ENCODE results near the gene PROX1.

Gene PROX1

GRCh38 chr1:214014730-214015129 is 27.0 kb downstream of the PROX1 start:
- no peak overlapping the region for H3K4me3 ChIP-seq (ENCODE audit: low read length)
- TF ChIP-seq ZNF274 (IDR thresholded peaks at IDR 0.05; ENCODE audit: low read depth, low read length), result no peak

DNA sequence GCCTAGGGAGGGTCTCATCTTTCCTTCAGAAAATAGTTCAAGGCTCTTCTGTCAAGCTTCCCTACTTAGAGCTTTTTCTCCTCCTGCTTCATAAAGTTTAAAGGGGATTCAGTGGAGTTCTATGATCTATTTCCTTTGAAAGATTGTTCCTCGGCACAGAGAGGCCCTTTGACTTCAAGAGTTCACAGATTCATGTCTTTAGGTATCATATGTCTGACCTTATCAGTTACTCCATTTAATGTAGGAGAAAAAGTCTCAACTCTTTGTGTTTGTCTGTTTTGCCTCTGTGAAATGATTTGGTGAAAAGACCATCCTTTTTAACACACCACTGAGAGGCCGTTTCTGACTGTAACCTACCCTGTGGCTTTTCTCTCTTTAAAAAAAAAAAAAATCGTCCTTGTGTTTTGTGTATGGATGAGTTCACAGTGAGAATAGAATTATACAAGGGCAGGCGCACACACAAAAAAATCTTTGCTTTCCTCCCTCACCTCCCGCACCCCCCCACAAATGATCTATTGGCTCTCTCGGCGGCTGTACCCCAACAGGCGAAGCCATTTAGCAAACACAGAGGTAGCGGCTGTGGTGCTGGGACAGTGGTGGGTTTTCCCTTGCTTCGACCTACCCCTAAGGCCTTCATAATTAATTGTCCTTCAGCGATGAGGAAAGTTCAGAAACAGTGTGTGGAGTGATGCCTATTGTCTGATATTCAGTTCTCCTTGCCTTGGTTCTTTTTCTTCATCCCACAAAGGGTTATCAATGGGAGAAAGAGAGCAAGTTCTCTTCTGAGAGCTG is 29.6 kb downstream of the PROX1 start:
- no peak for TF ChIP-seq ZNF274 (IDR thresholded peaks at IDR 0.05; ENCODE audit: low read depth, low read length)
- no peak overlapping the region for H3K4me3 ChIP-seq (ENCODE audit: low read length)

- H3K4me3 ChIP-seq (ENCODE audit: low read length), result no peak overlapping the region
- no peak for TF ChIP-seq ZNF274 (IDR thresholded peaks at IDR 0.05; ENCODE audit: low read depth, low read length)
These were observed 30.9 kb downstream of the PROX1 start for GRCh38 chr1:214018386-214019268.

- TF ChIP-seq ZNF274 (IDR thresholded peaks at IDR 0.05; ENCODE audit: low read depth, low read length), result no peak
- H3K4me3 ChIP-seq (ENCODE audit: low read length), result no peak overlapping the region
These were observed 31.7 kb downstream of the PROX1 start for GRCh38 chr1:214019499-214019898.

- TF ChIP-seq ZNF274 (IDR thresholded peaks at IDR 0.05; ENCODE audit: low read depth, low read length), result no peak
- no peak overlapping the region for H3K4me3 ChIP-seq (ENCODE audit: low read length)
These were observed 33.5 kb downstream of the PROX1 start for GRCh38 chr1:214021321-214021720.

DNA sequence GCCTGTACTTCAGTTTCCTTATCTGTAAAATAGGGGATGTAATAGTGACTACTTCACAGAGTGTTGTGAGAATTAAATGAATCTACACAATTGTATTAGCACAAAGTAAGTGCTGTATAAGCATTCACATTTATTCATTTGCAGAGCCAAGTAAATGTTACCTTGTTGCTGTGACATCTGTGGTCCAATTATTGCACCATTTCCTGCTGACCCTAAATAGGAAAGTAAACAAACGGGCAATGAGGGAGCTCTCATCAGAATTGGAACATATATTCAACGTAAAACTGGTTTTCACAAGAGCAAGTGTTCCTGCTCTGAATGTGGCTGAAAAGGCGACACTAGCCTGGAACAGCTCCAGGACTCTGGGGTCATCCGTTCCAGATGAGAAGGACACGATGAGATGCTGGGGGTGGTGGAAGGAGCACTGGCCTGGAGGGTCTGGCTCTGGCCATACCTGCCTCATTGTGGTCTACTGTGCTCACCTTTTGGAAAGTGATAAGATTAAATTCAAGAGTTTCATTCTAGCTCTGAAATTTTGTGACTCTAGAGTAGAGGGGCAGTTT is 34.5 kb downstream of the PROX1 start:
- no peak for TF ChIP-seq ZNF274 (IDR thresholded peaks at IDR 0.05; ENCODE audit: low read depth, low read length)
- H3K4me3 ChIP-seq (ENCODE audit: low read length), result no peak overlapping the region

- no peak overlapping the region for H3K4me3 ChIP-seq (ENCODE audit: low read length)
- TF ChIP-seq ZNF274 (IDR thresholded peaks at IDR 0.05; ENCODE audit: low read depth, low read length), result no peak
These were observed 35.1 kb downstream of the PROX1 start for GRCh38 chr1:214022810-214023425.

- TF ChIP-seq ZNF274 (IDR thresholded peaks at IDR 0.05; ENCODE audit: low read depth, low read length), result no peak
- no peak overlapping the region for H3K4me3 ChIP-seq (ENCODE audit: low read length)
These were observed 39.2 kb downstream of the PROX1 start for GRCh38 chr1:214026985-214027384.

DNA sequence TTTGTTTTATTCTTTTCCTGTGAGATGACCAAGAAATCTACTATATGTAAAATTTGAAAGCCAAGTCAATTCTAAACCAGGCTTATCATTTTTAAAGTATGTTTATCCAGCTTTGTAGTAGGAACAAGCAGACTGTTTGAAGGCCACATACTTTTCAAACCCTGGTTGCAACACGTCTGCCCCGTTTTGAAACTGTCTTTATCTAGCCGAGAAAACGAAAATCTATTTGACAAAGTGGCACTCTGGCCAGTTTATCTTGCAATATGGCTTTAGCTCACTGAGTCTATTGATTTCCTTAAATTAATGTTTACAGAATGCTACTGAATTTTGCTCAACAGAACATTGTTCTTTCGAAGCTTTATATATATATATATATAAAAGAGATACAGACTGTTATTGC is 39.7 kb downstream of the PROX1 start:
- TF ChIP-seq ZNF274 (IDR thresholded peaks at IDR 0.05; ENCODE audit: low read depth, low read length), result no peak

DNA sequence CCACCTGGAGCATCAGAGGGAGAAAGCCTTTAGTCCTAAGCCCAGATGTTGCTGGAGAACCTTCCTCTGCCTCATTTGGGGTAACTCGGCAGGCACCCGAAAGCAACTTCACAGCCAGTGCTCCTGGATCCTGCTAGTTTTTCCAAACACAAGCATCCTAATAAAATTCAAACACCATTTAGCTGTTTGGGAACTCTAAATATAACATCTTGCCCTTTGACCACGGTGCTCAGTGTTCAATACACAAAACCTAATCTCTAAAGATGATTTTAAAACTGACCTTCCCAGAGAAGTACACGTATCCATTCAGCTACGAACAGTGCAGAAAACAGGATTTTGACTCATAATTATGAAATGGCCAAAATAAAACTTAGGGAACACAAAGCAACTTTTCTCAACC is 40.3 kb downstream of the PROX1 start:
- TF ChIP-seq ZNF274 (IDR thresholded peaks at IDR 0.05; ENCODE audit: low read depth, low read length), result no peak
- H3K4me3 ChIP-seq (ENCODE audit: low read length), result no peak overlapping the region

More for the DNA sequence above, 39.7 kb downstream of the PROX1 start:
- no peak overlapping the region for H3K4me3 ChIP-seq (ENCODE audit: low read length)

DNA sequence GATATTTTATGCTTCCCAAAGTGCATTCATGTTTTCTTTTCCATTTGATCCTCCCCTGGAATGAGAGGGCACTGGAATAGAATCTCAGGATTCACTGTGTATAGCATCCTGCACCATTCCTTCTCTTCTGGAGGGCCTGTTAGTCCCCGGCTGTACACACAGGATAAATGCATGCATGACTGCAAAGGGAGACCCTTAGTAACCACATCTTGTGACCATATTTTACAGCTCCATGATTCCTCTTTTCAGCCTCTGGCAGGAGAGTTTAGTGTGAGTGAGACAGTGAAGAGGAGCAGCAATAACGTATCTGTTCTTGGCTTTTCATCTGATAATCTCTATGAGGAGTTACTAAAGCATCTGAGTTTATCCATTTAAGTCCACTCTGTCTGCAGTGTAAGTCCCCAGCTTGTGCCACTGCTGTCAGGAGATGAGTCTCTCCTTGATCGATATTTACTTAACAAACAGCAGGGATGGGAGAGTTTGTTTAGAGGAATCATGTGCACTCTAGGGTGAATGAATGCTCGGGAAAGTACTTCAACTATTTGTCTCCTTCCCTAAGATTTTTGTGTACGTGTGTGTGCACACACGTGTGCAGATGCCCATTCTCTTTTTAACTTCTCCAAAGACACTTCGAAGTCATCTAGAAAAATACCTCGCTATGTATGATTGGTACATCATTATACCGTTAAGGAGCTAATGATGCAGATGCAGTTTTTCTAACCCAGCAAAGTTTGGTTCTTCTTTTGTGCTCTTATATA is 41.1 kb downstream of the PROX1 start:
- H3K4me3 ChIP-seq (ENCODE audit: low read length), result no peak overlapping the region
- TF ChIP-seq ZNF274 (IDR thresholded peaks at IDR 0.05; ENCODE audit: low read depth, low read length), result no peak

DNA sequence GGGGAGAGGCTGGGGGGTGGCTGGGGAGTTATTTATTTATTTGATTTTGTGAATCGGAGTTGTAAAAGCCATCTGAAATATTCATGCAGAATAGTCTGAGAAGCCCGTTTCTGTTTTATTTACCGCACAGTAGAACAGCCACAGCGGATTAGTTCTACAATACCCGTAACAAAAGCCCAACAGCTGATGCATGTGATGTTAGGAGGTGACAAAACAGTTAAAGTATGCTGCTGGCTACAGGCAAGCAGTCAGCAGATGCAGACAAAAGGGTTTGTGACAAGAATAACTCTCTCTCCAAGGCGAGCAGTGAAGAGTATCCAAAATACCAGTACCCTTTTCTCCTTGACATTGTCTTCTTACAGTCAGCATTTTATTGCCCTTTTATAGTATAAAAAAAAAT is 42.0 kb downstream of the PROX1 start:
- no peak overlapping the region for H3K4me3 ChIP-seq (ENCODE audit: low read length)
- TF ChIP-seq ZNF274 (IDR thresholded peaks at IDR 0.05; ENCODE audit: low read depth, low read length), result no peak

DNA sequence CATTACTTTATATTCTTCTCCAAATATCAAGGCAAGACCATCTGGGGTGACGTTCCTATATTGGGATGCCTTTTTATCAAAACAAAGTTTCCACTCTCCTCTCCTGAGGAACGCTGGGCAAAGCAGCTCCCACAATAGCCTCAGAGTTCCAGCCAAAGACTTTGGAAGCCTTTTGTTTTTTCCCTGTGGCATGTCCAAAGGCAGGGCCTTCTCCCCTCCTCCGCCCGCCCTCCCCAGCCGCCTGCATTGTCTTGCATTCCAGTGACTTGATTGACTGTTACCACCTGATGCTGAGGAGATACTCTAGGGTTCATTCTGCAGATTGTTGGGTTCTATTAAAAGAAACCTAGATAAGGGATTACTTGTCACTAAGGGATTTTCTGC is 43.5 kb downstream of the PROX1 start:
- H3K4me3 ChIP-seq (ENCODE audit: low read length), result no peak overlapping the region
- no peak for TF ChIP-seq ZNF274 (IDR thresholded peaks at IDR 0.05; ENCODE audit: low read depth, low read length)

GRCh38 chr1:214037468-214037867 is 49.7 kb downstream of the PROX1 start:
- TF ChIP-seq ZNF274 (IDR thresholded peaks at IDR 0.05; ENCODE audit: low read depth, low read length), result no peak
- no peak overlapping the region for H3K4me3 ChIP-seq (ENCODE audit: low read length)
